NB4 (cell line): ENCODE data around the gene FAM83D.

ENCODE experiments used
- POLR2A ChIP-seq: IDR thresholded peaks from 2 replicates; pipeline ENCODE4 v1.6.1; 2011; ENCODE audit warnings: mild to moderate bottlenecking; ENCODE audit not compliant: insufficient read length; ENCODE audit errors: extremely low read depth
- TF ChIP-seq, protein P1 (sequence below): IDR thresholded peaks from one replicate; pipeline ENCODE4 v1.5.1; 2012; ENCODE audit warnings: low read depth, low read length
- TF ChIP-seq, protein P2 (sequence below): IDR thresholded peaks from 2 replicates; pipeline ENCODE4 v1.6.1; 2011; ENCODE audit warnings: low read depth, low read length

DNA sequence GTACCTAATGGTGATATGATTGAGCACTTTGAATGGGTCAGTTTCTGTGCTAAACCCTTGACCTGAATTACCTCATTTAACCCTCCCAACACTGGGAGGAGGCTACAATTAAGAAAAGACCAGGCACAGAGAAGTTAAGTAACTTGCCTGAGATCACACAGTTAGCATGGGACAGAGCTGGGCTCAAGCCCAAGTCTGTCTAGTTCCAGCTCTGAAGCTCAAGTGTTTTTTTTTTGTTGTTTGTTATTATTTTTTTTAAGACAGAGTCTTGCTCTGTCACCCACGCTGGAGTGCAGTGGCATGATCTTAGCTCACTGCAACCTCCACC, 4.0 kb downstream of the FAM83D start:
- TF ChIP-seq, protein P1, sequence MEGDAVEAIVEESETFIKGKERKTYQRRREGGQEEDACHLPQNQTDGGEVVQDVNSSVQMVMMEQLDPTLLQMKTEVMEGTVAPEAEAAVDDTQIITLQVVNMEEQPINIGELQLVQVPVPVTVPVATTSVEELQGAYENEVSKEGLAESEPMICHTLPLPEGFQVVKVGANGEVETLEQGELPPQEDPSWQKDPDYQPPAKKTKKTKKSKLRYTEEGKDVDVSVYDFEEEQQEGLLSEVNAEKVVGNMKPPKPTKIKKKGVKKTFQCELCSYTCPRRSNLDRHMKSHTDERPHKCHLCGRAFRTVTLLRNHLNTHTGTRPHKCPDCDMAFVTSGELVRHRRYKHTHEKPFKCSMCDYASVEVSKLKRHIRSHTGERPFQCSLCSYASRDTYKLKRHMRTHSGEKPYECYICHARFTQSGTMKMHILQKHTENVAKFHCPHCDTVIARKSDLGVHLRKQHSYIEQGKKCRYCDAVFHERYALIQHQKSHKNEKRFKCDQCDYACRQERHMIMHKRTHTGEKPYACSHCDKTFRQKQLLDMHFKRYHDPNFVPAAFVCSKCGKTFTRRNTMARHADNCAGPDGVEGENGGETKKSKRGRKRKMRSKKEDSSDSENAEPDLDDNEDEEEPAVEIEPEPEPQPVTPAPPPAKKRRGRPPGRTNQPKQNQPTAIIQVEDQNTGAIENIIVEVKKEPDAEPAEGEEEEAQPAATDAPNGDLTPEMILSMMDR: no peak
- TF ChIP-seq, protein P2, sequence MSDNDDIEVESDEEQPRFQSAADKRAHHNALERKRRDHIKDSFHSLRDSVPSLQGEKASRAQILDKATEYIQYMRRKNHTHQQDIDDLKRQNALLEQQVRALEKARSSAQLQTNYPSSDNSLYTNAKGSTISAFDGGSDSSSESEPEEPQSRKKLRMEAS: no peak
- no peak for TF ChIP-seq POLR2A
